Fibroblast of mammary gland (primary cell): ENCODE results near the gene SDS.

Experiments used
- DNase-seq: peaks from one replicate; pipeline ENCODE4 v3.0.0-alpha.2; 2010; ENCODE audit warnings: low read depth
- H3K4me3 ChIP-seq: 2 replicates; pipeline ENCODE4 v1.5.1; 2011; ENCODE audit warnings: low read depth, mild to moderate bottlenecking, low read length, moderate library complexity; ENCODE audit not compliant: control insufficient read depth
- CTCF ChIP-seq: conservative IDR thresholded peaks from 2 replicates; pipeline ENCODE4 v1.5.1; 2011; ENCODE audit warnings: low read depth, low read length, inconsistent platforms; ENCODE audit not compliant: control insufficient read depth, insufficient read depth

The SDS gene

DNA sequence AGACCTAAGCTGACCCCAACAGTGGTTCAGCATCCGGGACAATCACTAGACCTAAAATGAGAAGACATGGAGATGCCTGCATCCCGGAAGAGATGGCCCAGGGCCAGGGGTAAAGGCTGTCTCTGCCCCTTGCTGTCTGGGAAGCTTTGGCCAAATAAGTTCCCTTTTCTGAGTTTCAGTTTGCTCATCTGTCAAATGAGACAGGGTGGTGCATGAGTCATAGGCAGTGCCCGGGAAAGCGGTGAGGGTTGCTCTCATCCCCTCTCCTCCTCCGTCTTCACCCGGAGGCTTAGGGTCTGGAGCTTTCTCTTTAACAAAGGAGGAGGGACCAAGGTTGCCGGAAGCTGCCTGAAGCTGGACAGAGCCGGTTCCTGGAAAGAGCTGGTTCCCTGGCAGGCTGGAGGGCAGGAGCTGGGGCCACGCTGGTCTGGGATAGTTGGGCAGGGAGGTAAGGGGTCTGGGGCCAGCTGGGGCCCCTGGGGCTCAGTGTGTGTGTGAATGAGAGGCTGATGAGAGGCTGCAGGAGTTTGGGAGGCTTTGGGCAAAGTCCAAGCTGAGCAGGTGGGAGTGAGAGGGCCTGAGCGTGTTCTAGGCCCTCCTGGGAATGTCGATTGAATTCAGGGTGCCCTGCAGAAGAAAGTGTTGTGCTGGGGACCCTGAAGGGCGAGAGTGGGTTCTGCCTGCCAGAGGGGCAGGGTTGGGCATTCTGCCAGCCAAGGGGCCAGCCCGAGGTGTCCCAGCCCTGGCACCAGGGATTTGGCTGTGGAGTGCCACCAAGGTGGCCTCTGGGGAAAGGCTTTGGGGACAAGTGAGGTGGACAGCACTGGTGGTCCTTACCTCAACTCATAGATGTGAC is 18.6 kb upstream of the SDS start, which contains the start of gene SDSL:
SDSL (plus strand) TSS at position 351 of the 856 bp plus-strand sequence. CDS start 5,603 bp downstream, outside the sequence.
- DNase-seq: peak; percentile 83
- H3K4me3 ChIP-seq: peak within 1 kb of the TSS; percentile 63
- TF ChIP-seq CTCF: no peak

DNA sequence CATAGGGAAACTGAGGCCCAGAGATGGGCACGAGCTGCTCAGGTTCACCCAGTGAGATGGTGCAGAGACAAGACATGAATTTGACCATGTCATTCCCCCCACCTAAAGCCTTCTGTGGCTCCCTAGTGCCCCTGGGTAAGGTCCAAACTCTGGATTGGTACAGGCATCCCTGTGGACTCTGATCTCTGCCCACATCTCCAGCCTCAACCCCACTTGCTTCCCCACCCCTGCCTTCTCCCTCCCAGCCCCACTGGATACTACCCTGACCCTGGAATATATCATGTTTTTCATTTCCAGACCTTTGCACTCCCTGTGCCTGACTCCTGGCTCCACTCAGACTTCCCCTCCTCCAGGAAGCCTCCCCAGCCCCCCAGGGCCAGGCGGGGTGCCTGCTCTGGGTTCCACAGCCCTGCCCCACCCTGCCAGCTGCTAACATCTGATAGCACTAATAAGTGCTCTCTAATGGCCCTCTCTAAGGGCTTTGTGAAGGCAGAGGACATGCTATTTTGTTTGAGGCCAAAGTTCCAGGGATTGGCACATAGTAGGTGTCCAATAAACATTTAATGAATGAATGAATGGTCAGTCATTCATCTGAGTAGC is 17.4 kb upstream of the SDS start:
- no peak for DNase-seq

GRCh38 chr12:113418213-113418879 is 14.7 kb upstream of the SDS start:
- TF ChIP-seq CTCF: no peak
- H3K4me3 ChIP-seq: no peak overlapping the region
- peak; percentile 68 for DNase-seq

More for the DNA sequence above, 17.4 kb upstream of the SDS start:
- no peak for TF ChIP-seq CTCF
- H3K4me3 ChIP-seq: no peak overlapping the region

GRCh38 chr12:113416091-113416754 is 12.5 kb upstream of the SDS start:
- no peak for TF ChIP-seq CTCF
- no peak overlapping the region for H3K4me3 ChIP-seq
- peak; percentile 26 for DNase-seq

- TF ChIP-seq CTCF: no peak
- no peak for DNase-seq
- H3K4me3 ChIP-seq: no peak overlapping the region
These were observed 10.9 kb upstream of the SDS start for GRCh38 chr12:113414519-113415038.

GRCh38 chr12:113413488-113413939 is 9.8 kb upstream of the SDS start:
- DNase-seq: peak; percentile 40

More at GRCh38 chr12:113413488-113413939, 9.8 kb upstream of the SDS start:
- no peak overlapping the region for H3K4me3 ChIP-seq
- TF ChIP-seq CTCF: no peak
